ENCODE results near the gene OR10A4.

GRCh38 chr11:6843670-6844069 is 32.8 kb upstream of the OR10A4 start:
- no peak for TF ChIP-seq SUZ12 (IDR thresholded peaks at IDR 0.05; ENCODE audit: extremely low read depth, insufficient read depth, insufficient read length)
- no peak for TF ChIP-seq YY1 (IDR thresholded peaks at IDR 0.05; ENCODE audit: insufficient read depth, insufficient read length)
- no peak for TF ChIP-seq ZNF274 (IDR thresholded peaks at IDR 0.05; ENCODE audit: low read depth, low read length)
